NT2/D1 (cell line): ENCODE measurements around the gene KCNN3.

Experiments used
- SUZ12 ChIP-seq: IDR thresholded peaks from 2 replicates; pipeline ENCODE4 v1.6.1; 2011; ENCODE audit not compliant: insufficient read length, insufficient read depth; ENCODE audit errors: extremely low read depth
- YY1 ChIP-seq: IDR thresholded peaks from 2 replicates; pipeline ENCODE4 v1.6.1; 2011; ENCODE audit not compliant: insufficient read length, insufficient read depth
- ZNF274 ChIP-seq: IDR thresholded peaks from 2 replicates; pipeline ENCODE4 v1.6.1; 2011; ENCODE audit warnings: mild to moderate bottlenecking, low read depth, low read length

GRCh38 chr1:154806333-154806732, 63.7 kb downstream of the KCNN3 start:
- TF ChIP-seq ZNF274 (no peak), SUZ12 (no peak), YY1 (no peak)
